ENCODE measurements around the gene HOXC10. TPM values are rescaled to one million over a fixed set of nuclear protein-coding genes. Genes with fewer than 3 reads are reported as not detected.
A peak's percentile ranks its signal among the peaks of the same experiment; 100 is the strongest.

Gene HOXC10
- total RNA-seq, 1 experiment from 2014 or later, result 3.8 TPM

- intact Hi-C loops (cut with micrococcal nuclease), result no loop called here
- BruUV-seq (replicated peaks), result no TSS peak
- Histone ChIP-seq H4K20me1 (ENCODE audit: insufficient read depth) (no peaks in the 10 kb centered on the region), H3K36me3 (ENCODE audit: control insufficient read depth in 1 of 2, insufficient read depth in 2 of 2, low read length in 2 of 2) (no peaks in the 10 kb centered on the region), H3K9me3 (ENCODE audit: control insufficient read depth in 1 of 2, insufficient read depth in 1 of 2, low read depth in 1 of 2, low read length in 2 of 2) (no peaks in the 10 kb centered on the region), H3K4me2 (ENCODE audit: low read length) (peak overlapping the region; percentile 76), H3K9me2 (ENCODE audit: insufficient read depth) (no peaks in the 10 kb centered on the region), H3K9ac (ENCODE audit: low read length) (no peak overlapping the region), H3K4me3 (replicated peaks in 1 of 2; ENCODE audit: low read depth in 1 of 2, low read length in 2 of 2) (no peak overlapping the region), H3K27ac (ENCODE audit: low read depth, low read length) (no peak overlapping the region), H3K79me2 (ENCODE audit: insufficient read depth, low read length) (no peaks in the 10 kb centered on the region), H3K4me1 (ENCODE audit: control insufficient read depth in 1 of 2, insufficient read depth in 2 of 2, low read length in 2 of 2) (peaks cover 0 to 14% of the 10 kb centered on the region in 2 experiments; a peak in 2 of 4 replicates), H2AFZ (ENCODE audit: low read depth, low read length, poor library complexity, severe bottlenecking) (no peak overlapping the region), H3K27me3 (ENCODE audit: insufficient read depth, low read length) (peaks cover 4% of the 10 kb centered on the region; the same call in 1 of the 2 replicates)
- no peak for TF ChIP-seq POLR2AphosphoS5 (IDR thresholded peaks at IDR 0.05; ENCODE audit: low read depth, low read length)
- TF ChIP-seq CBX3 (IDR thresholded peaks at IDR 0.05; ENCODE audit: low read depth), result no peak
- no peak for TF ChIP-seq ZBTB33 (IDR thresholded peaks at IDR 0.05; ENCODE audit: extremely low read depth, insufficient replicate concordance, low read length)
- no peak for TF ChIP-seq ZNF274 (IDR thresholded peaks at IDR 0.05; ENCODE audit: low read depth, low read length)
- no peak for TF ChIP-seq ZFX (IDR thresholded peaks at IDR 0.05)
- no peak for TF ChIP-seq EZH2 (IDR thresholded peaks at IDR 0.05)
- no peak for TF ChIP-seq FOSL1 (IDR thresholded peaks at IDR 0.05; ENCODE audit: low read depth)
- no peak for TF ChIP-seq TCF7L2 (IDR thresholded peaks at IDR 0.05; ENCODE audit: borderline replicate concordance, extremely low read depth, insufficient read depth, insufficient read length)
- TF ChIP-seq ELF1 (IDR thresholded peaks at IDR 0.05; ENCODE audit: borderline replicate concordance, low read depth), result no peak
- no peak for DNase-seq (ENCODE audit: low read depth, low spot score)
- RAD21 ChIA-PET (ENCODE audit: low non-redundant PET in 1 of 2, low total read pairs in 2 of 2, uncharacterized antibody in 2 of 2, unreplicated experiment in 2 of 2), result no interaction called here
- POLR2A ChIA-PET, result no interaction called here
- CTCF ChIA-PET, result no interaction called here
- no peak for ATAC-seq
Measured at GRCh38 chr12:53975064-53975471, 9.9 kb upstream of the HOXC10 start.
